ENCODE data around the gene SLC6A19. TPM values are rescaled to one million over a fixed set of nuclear protein-coding genes. Genes with fewer than 3 reads are reported as not detected.

SLC6A19 gene
- polyA plus RNA-seq, 2 donors, result not detected

DNA sequence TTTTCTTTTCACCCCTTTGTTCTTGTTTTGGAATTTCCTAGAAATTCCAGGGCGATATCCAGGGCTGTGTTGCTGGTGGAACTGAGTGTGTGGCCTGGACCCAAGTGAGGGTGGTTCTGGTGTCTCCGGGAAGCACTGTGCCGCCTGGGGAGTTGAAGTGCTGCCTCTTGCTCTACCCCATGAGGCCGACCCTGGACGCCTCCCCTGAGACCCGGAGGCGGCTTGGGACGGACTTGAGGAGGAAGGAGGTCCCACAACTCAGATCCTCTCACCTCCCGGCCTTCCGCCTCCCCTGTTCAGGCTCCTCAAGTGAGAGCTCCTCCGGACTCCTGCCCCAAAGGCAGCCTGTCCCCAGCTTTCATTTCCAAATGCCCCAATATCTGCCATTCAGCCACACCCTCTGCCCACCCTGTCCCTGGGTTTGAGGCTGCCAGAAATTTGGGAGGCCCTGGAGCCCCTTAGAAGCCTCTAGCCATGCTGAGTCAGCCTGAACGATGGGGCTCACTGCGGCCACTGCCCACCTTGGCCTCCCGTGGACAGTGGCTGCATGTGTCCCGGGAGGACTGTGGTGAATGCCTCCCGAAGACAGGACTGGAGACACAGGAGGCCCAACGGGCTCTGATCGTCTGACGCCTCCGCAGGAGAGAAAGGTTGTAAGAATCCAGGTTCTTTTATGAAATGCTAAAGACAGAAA, 42.6 kb upstream of the SLC6A19 start:
- Histone ChIP-seq H3K4me3 (ENCODE audit: low read depth in 1 of 2, low read length in 2 of 2) (no peak overlapping the region), H3K9me3 (ENCODE audit: control insufficient read depth in 2 of 2, insufficient read depth in 1 of 2, low read depth in 1 of 2, low read length in 1 of 2) (peaks cover 3 to 13% of the 10 kb centered on the region in 2 donors), H3K27ac (ENCODE audit: low read depth in 2 of 2, low read length in 1 of 2) (no peak overlapping the region), H3K36me3 (ENCODE audit: control insufficient read depth in 2 of 2, insufficient read depth in 2 of 2, low read length in 1 of 2) (no peaks in the 10 kb centered on the region), H3K27me3 (ENCODE audit: control insufficient read depth in 1 of 2, insufficient read depth in 2 of 2, low read length in 2 of 2) (peaks cover 0 to 20% of the 10 kb centered on the region in 2 donors), H3K4me1 (ENCODE audit: control insufficient read depth in 2 of 2, insufficient read depth in 2 of 2, low read length in 1 of 2) (peaks cover 3 to 17% of the 10 kb centered on the region in 2 donors)
- 82 to 86% methylated on average over 20 of the region's 20 CpGs for whole genome bisulfite sequencing, 2 donors

DNA sequence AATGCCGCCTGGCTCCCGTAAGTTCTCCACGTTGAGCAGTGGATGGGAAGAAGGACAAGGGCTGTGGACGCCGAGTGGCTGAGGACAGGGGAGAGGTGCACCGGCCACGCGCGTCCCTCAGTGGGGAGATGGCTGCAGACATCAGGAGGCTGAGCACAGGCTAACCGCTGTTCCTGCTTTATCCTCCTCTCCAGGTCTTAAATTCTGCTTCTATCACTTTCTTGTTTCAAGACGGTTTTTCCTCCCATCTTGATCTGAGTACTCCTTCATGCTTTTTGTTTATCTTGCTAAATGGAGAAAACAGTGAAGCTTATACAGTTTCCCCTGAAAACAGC, 42.1 kb upstream of the SLC6A19 start:
- H3K27me3 ChIP-seq (ENCODE audit: control insufficient read depth in 1 of 2, insufficient read depth in 2 of 2, low read length in 2 of 2), result peaks cover 0 to 18% of the 10 kb centered on the region in 2 donors
- WGBS, 2 donors, result 84% methylated on average over 11 of the region's 11 CpGs
- peaks cover 3 to 13% of the 10 kb centered on the region in 2 donors for H3K9me3 ChIP-seq (ENCODE audit: control insufficient read depth in 2 of 2, insufficient read depth in 1 of 2, low read depth in 1 of 2, low read length in 1 of 2)

DNA sequence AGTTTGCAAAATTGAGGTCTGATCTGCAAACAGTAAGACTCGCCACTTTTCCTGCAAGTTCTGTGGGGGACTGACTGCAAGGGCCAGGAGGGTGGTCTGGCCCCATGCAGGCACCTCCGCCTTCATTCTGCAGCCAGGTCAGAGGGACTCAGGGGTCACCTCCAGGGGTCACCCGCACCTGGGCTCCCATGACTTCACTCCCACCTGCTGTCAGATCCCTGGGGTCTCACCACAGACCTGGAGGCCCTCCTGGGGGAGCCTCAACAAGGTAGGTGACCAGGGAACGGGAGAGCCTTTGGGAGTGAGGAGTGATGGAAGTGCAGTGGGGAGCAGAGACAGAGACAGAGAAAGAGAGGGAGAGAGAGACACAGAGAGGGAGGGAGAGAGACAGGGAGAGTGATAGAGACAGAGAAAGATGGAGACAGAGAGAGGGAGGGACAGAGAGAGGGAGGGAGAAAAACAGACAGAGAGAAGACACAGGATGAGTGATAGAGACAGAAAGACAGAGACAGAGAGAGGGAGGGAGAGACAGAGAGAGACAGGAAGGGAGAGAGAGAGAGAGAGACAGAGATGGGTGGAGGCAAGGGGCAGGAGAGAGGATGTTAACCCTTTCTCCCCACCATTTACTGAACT, 41.5 kb upstream of the SLC6A19 start:
- no peaks in the 10 kb centered on the region for H3K36me3 ChIP-seq (ENCODE audit: control insufficient read depth in 2 of 2, insufficient read depth in 2 of 2, low read length in 1 of 2)
- H3K4me1 ChIP-seq (ENCODE audit: control insufficient read depth in 2 of 2, insufficient read depth in 2 of 2, low read length in 1 of 2), result peaks cover 3 to 17% of the 10 kb centered on the region in 2 donors
- H3K27ac ChIP-seq (ENCODE audit: low read depth in 2 of 2, low read length in 1 of 2), result no peak overlapping the region
- WGBS, 2 donors, result 78 to 79% methylated on average over 4 of the region's 4 CpGs
- H3K9me3 ChIP-seq (ENCODE audit: control insufficient read depth in 2 of 2, insufficient read depth in 1 of 2, low read depth in 1 of 2, low read length in 1 of 2), result peaks cover 3 to 13% of the 10 kb centered on the region in 2 donors
- H3K4me3 ChIP-seq (ENCODE audit: low read depth in 1 of 2, low read length in 2 of 2), result no peak overlapping the region
- peaks cover 0 to 17% of the 10 kb centered on the region in 2 donors for H3K27me3 ChIP-seq (ENCODE audit: control insufficient read depth in 1 of 2, insufficient read depth in 2 of 2, low read length in 2 of 2)

More for the DNA sequence above, 42.1 kb upstream of the SLC6A19 start:
- Histone ChIP-seq H3K36me3 (ENCODE audit: control insufficient read depth in 2 of 2, insufficient read depth in 2 of 2, low read length in 1 of 2) (no peaks in the 10 kb centered on the region), H3K4me3 (ENCODE audit: low read depth in 1 of 2, low read length in 2 of 2) (no peak overlapping the region), H3K4me1 (ENCODE audit: control insufficient read depth in 2 of 2, insufficient read depth in 2 of 2, low read length in 1 of 2) (peaks cover 3 to 17% of the 10 kb centered on the region in 2 donors), H3K27ac (ENCODE audit: low read depth in 2 of 2, low read length in 1 of 2) (no peak overlapping the region)

DNA sequence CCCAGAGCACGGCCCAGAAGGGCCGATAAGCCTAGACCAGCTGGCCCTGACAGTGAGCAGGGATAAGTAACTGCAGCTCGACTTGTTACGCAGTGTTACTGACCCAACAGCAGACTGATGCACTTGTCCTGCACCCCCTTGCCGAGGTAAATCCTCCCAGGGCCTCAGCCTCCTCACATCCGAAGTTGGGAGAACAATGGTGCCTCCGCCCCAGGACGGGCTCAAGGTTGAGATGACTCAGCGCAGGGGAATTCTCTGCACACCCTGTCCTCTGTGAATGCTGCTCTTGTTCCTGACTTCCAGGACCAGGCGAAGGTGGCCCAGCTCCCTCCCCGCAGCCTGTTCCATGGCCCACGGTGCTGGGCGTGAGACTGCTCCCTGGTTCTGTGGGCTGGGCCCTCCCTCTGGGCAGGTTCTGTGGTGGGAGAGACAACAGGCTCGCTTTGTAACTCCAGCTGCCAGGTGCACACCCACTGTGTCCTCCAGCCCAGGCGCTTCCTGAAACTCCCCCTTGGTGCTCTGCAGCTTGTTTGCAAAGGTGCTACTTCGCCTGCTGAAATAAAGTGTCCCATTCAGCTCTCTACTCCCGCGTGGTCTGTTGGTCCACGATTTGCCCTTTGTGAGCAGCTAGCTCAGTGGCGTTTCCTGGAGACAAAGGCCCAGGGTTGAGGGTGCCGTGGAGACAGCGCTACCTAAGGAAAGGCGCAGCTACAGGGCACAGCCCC, 40.1 kb upstream of the SLC6A19 start:
- Histone ChIP-seq H3K9me3 (ENCODE audit: control insufficient read depth in 2 of 2, insufficient read depth in 1 of 2, low read depth in 1 of 2, low read length in 1 of 2) (peaks cover 3 to 13% of the 10 kb centered on the region in 2 donors), H3K27me3 (ENCODE audit: control insufficient read depth in 1 of 2, insufficient read depth in 2 of 2, low read length in 2 of 2) (peaks cover 0 to 3% of the 10 kb centered on the region in 2 donors), H3K36me3 (ENCODE audit: control insufficient read depth in 2 of 2, insufficient read depth in 2 of 2, low read length in 1 of 2) (no peaks in the 10 kb centered on the region), H3K4me3 (ENCODE audit: low read depth in 1 of 2, low read length in 2 of 2) (no peak overlapping the region), H3K4me1 (ENCODE audit: control insufficient read depth in 2 of 2, insufficient read depth in 2 of 2, low read length in 1 of 2) (peaks cover 0 to 14% of the 10 kb centered on the region in 2 donors), H3K27ac (ENCODE audit: low read depth in 2 of 2, low read length in 1 of 2) (peak overlapping the region in 1 of 2 donors; percentile 19)
- 55 to 60% methylated on average over 23 of the region's 23 CpGs for WGBS, 2 donors

DNA sequence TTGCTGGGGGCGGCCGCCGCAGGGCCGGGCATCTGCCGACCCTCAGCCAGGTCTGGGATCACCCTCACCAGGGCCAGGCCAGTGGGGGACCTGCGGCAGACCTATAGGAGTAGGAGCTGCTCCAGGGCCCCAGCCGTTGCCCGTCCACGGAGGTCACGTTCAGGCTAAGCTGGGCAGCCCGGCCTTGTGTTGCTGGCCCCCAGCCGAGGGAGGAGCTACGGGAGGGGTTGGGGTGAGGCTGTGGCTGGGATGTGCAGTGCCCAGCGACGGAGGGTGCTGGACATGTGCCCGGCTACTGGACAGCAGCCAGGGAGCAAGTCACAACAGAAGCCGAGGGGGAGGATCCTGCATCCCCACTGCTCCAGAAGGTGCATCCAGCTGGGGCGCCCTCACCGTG, 39.6 kb upstream of the SLC6A19 start:
- Histone ChIP-seq H3K36me3 (ENCODE audit: control insufficient read depth in 2 of 2, insufficient read depth in 2 of 2, low read length in 1 of 2) (no peaks in the 10 kb centered on the region), H3K9me3 (ENCODE audit: control insufficient read depth in 2 of 2, insufficient read depth in 1 of 2, low read depth in 1 of 2, low read length in 1 of 2) (peaks cover 3 to 9% of the 10 kb centered on the region in 2 donors), H3K4me1 (ENCODE audit: control insufficient read depth in 2 of 2, insufficient read depth in 2 of 2, low read length in 1 of 2) (peaks cover 0 to 14% of the 10 kb centered on the region in 2 donors), H3K27me3 (ENCODE audit: control insufficient read depth in 1 of 2, insufficient read depth in 2 of 2, low read length in 2 of 2) (no peaks in the 10 kb centered on the region), H3K27ac (ENCODE audit: low read depth in 2 of 2, low read length in 1 of 2) (no peak overlapping the region), H3K4me3 (ENCODE audit: low read depth in 1 of 2, low read length in 2 of 2) (no peak overlapping the region)
- WGBS, 2 donors, result 35 to 36% methylated on average over 18 to 19 of the region's 19 CpGs

DNA sequence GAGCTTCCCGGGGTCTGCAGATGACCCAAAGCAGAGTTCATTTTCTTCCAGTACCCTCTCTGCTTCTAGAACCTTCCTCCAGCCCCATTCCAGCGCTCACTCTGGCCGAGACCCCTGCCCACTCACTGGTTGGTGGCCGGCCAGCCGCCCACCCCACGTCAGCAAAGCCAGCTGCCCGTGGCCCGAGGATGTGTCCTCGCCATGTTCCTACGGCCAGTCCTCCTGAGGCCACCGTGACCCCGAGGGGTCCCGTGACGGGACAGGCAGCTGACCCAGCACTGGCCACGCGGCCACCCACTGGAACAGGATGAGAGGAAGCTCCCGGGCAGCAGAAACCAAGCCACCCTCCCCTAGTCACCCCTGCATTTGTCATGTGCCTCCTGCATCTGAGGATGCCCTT, 39.1 kb upstream of the SLC6A19 start:
- no peaks in the 10 kb centered on the region for H3K36me3 ChIP-seq (ENCODE audit: control insufficient read depth in 2 of 2, insufficient read depth in 2 of 2, low read length in 1 of 2)
- peaks cover 3 to 4% of the 10 kb centered on the region in 2 donors for H3K9me3 ChIP-seq (ENCODE audit: control insufficient read depth in 2 of 2, insufficient read depth in 1 of 2, low read depth in 1 of 2, low read length in 1 of 2)
- no peaks in the 10 kb centered on the region for H3K27me3 ChIP-seq (ENCODE audit: control insufficient read depth in 1 of 2, insufficient read depth in 2 of 2, low read length in 2 of 2)
- no peak overlapping the region for H3K4me3 ChIP-seq (ENCODE audit: low read depth in 1 of 2, low read length in 2 of 2)
- peaks cover 0 to 14% of the 10 kb centered on the region in 2 donors for H3K4me1 ChIP-seq (ENCODE audit: control insufficient read depth in 2 of 2, insufficient read depth in 2 of 2, low read length in 1 of 2)
- WGBS, 2 donors, result 68 to 77% methylated on average over 17 of the region's 17 CpGs
- no peak overlapping the region for H3K27ac ChIP-seq (ENCODE audit: low read depth in 2 of 2, low read length in 1 of 2)

DNA sequence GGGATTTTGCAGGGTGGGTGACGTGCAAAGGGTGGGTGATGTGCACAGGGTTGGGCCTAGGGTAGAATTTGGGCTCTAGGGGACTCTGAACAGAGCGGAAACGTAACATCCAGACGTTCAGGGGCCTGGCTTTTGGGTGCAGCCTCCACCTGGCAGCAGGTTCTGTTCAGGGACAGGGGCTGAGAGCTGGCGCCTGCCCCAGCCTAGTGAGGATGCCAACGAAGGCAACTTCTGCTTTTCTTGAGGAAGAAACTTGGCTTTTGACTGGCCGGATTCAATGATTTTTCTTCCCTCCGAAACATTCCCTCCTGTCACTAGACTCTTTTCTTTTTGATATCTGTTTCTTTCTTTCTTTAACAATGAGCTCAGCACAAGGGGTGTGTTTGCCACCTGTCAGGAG, 38.6 kb upstream of the SLC6A19 start:
- no peaks in the 10 kb centered on the region for H3K9me3 ChIP-seq (ENCODE audit: control insufficient read depth in 2 of 2, insufficient read depth in 1 of 2, low read depth in 1 of 2, low read length in 1 of 2)
- 67 to 82% methylated on average over 8 of the region's 8 CpGs for WGBS, 2 donors
- H3K4me1 ChIP-seq (ENCODE audit: control insufficient read depth in 2 of 2, insufficient read depth in 2 of 2, low read length in 1 of 2), result peaks cover 0 to 14% of the 10 kb centered on the region in 2 donors
- no peaks in the 10 kb centered on the region for H3K36me3 ChIP-seq (ENCODE audit: control insufficient read depth in 2 of 2, insufficient read depth in 2 of 2, low read length in 1 of 2)
- no peak overlapping the region for H3K27ac ChIP-seq (ENCODE audit: low read depth in 2 of 2, low read length in 1 of 2)
- H3K4me3 ChIP-seq (ENCODE audit: low read depth in 1 of 2, low read length in 2 of 2), result no peak overlapping the region
- H3K27me3 ChIP-seq (ENCODE audit: control insufficient read depth in 1 of 2, insufficient read depth in 2 of 2, low read length in 2 of 2), result no peaks in the 10 kb centered on the region

DNA sequence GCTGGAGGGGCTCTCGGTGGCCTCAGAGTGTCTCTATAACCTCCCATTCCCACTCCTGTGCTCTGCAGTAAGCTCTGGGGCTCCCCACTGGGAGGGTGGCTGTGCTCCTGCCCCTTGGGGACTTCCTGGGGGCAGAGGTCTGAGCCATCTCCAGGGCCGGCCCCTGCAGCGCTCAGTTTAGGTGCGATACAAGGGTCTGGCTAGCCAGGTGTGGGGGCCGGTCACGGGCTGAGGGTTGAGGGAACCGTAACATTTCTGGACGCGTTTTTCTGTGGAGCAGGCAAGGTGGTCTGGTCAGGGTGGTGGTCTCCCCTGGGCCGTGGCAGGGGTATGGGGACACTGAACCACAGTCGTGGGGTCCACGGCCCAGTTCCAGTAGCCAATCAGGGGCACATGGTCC, 38.0 kb upstream of the SLC6A19 start:
- H3K9me3 ChIP-seq (ENCODE audit: control insufficient read depth in 2 of 2, insufficient read depth in 1 of 2, low read depth in 1 of 2, low read length in 1 of 2), result no peaks in the 10 kb centered on the region
- H3K27ac ChIP-seq (ENCODE audit: low read depth in 2 of 2, low read length in 1 of 2), result no peak overlapping the region
- H3K27me3 ChIP-seq (ENCODE audit: control insufficient read depth in 1 of 2, insufficient read depth in 2 of 2, low read length in 2 of 2), result no peaks in the 10 kb centered on the region
- peaks cover 0 to 14% of the 10 kb centered on the region in 2 donors for H3K4me1 ChIP-seq (ENCODE audit: control insufficient read depth in 2 of 2, insufficient read depth in 2 of 2, low read length in 1 of 2)
- H3K4me3 ChIP-seq (ENCODE audit: low read depth in 1 of 2, low read length in 2 of 2), result no peak overlapping the region
- H3K36me3 ChIP-seq (ENCODE audit: control insufficient read depth in 2 of 2, insufficient read depth in 2 of 2, low read length in 1 of 2), result no peaks in the 10 kb centered on the region
- 93 to 94% methylated on average over 12 of the region's 12 CpGs for WGBS, 2 donors

DNA sequence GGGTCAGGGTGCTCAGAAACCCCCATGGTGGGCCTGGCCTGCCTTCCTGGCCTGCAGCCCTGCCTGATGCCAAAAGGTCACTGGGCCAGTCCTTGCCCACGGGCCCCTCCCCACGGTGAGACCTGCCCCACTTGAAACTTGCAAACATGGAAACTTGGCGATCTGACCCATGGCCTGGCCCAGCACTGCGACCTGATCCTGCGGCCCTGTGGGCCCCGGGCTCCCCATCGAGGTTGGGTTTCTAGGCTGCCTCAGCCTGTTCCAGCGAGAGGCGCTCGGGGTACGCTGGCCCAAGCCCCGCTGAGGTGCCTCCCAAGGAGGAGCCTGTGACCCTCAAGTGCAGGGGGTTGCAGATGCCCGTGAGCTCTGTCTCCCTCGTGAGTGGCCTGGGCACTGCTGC, 37.5 kb upstream of the SLC6A19 start:
- peaks cover 0 to 14% of the 10 kb centered on the region in 2 donors for H3K4me1 ChIP-seq (ENCODE audit: control insufficient read depth in 2 of 2, insufficient read depth in 2 of 2, low read length in 1 of 2)
- H3K9me3 ChIP-seq (ENCODE audit: control insufficient read depth in 2 of 2, insufficient read depth in 1 of 2, low read depth in 1 of 2, low read length in 1 of 2), result no peaks in the 10 kb centered on the region
- no peaks in the 10 kb centered on the region for H3K36me3 ChIP-seq (ENCODE audit: control insufficient read depth in 2 of 2, insufficient read depth in 2 of 2, low read length in 1 of 2)
- WGBS, 2 donors, result 89% methylated on average over 14 of the region's 14 CpGs
- H3K27me3 ChIP-seq (ENCODE audit: control insufficient read depth in 1 of 2, insufficient read depth in 2 of 2, low read length in 2 of 2), result no peaks in the 10 kb centered on the region
- no peak overlapping the region for H3K27ac ChIP-seq (ENCODE audit: low read depth in 2 of 2, low read length in 1 of 2)
- H3K4me3 ChIP-seq (ENCODE audit: low read depth in 1 of 2, low read length in 2 of 2), result no peak overlapping the region
